Endothelial cell (in vitro differentiated cells): ENCODE results near the gene PPP1R3A. TPM values are rescaled to one million over a fixed set of nuclear protein-coding genes. Genes with fewer than 3 reads are reported as not detected.

Experiments used
- DNase-seq: peaks from one replicate; pipeline ENCODE4 v3.0.0; 2021; ENCODE audit warnings: low spot score
- H3K27ac Mint-ChIP-seq: one replicate; pipeline ENCODE4 v1.8.0; 2021; ENCODE audit warnings: mixed read lengths, inconsistent platforms; ENCODE audit not compliant: unreplicated experiment
- H3K27me3 Mint-ChIP-seq: one replicate; pipeline ENCODE4 v1.8.0; 2021; ENCODE audit warnings: mild to moderate bottlenecking, moderate library complexity, mixed read lengths, inconsistent platforms; ENCODE audit not compliant: unreplicated experiment
- H3K36me3 Mint-ChIP-seq: one replicate; pipeline ENCODE4 v1.8.0; 2021; ENCODE audit warnings: mild to moderate bottlenecking, low read depth, mixed read lengths, inconsistent platforms; ENCODE audit not compliant: unreplicated experiment
- H3K4me1 Mint-ChIP-seq: one replicate; pipeline ENCODE4 v1.8.0; 2021; ENCODE audit warnings: mild to moderate bottlenecking, mixed read lengths, inconsistent platforms; ENCODE audit not compliant: unreplicated experiment
- H3K4me3 Mint-ChIP-seq: one replicate; pipeline ENCODE4 v1.8.0; 2021; ENCODE audit warnings: mild to moderate bottlenecking, mixed read lengths, inconsistent platforms; ENCODE audit not compliant: unreplicated experiment
- H3K9me3 Mint-ChIP-seq: one replicate; pipeline ENCODE4 v1.8.0; 2021; ENCODE audit warnings: mixed read lengths, inconsistent platforms; ENCODE audit not compliant: unreplicated experiment
- CTCF ChIP-seq: fragments of 200-600 bp; sonication (generic); IDR thresholded peaks from one replicate; pipeline ENCODE4 v1.5.0; 2021; ENCODE audit warnings: antibody characterized with exemption; ENCODE audit not compliant: unreplicated experiment
- total RNA-seq: library from RNA; stranded (reverse); fragmentation: NEBNext Ultra II Directional; extraction: Animal tissue kit (Norgen Biotek cat#: 25700); gene quantifications from one replicate; pipeline ENCODE4 v1.2.1, GENCODE V29; 2021; ENCODE audit not compliant: unreplicated experiment

The PPP1R3A gene
- total RNA-seq, 1 donor from 2014 or later: not detected

DNA sequence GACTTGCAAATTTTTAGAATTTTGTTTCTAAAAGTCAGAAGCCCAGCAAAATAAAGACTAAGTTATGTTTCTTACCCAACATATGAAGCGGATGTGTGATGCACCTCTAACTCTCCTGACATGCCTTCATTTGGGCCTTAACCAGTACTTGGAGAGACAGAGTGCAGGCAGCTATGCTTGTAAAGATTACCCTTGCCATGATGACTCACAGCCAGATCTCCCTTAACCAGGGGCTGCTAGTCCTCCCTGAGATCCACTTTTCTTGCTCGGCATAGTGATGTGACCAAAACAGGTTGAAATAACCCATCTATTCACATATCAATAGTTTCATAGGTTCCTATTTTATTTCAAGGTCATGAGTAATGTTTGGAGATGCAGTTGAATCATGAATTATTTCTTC, 43.6 kb downstream of the PPP1R3A start:
- Mint-ChIP-seq H3K4me1 (peaks cover 4% of the 10 kb centered on the region), H3K4me3 (no peak overlapping the region), H3K9me3 (no peaks in the 10 kb centered on the region), H3K36me3 (no peaks in the 10 kb centered on the region), H3K27ac (no peak overlapping the region), H3K27me3 (no peaks in the 10 kb centered on the region)
- TF ChIP-seq CTCF: no peak
- no peak for DNase-seq

GRCh38 chr7:113873554-113874151, 45.2 kb downstream of the PPP1R3A start:
- no peak for TF ChIP-seq CTCF
- Mint-ChIP-seq H3K4me3 (no peak overlapping the region), H3K27ac (no peak overlapping the region), H3K36me3 (no peaks in the 10 kb centered on the region), H3K4me1 (peaks cover 4% of the 10 kb centered on the region), H3K9me3 (no peaks in the 10 kb centered on the region), H3K27me3 (no peaks in the 10 kb centered on the region)
- DNase-seq: no peak

GRCh38 chr7:113872981-113873380, 45.8 kb downstream of the PPP1R3A start:
- H3K27me3 Mint-ChIP-seq: no peaks in the 10 kb centered on the region
- no peak overlapping the region for H3K4me3 Mint-ChIP-seq
- H3K4me1 Mint-ChIP-seq: peaks cover 4% of the 10 kb centered on the region
- DNase-seq: no peak
- TF ChIP-seq CTCF: no peak
- H3K27ac Mint-ChIP-seq: no peak overlapping the region
- no peaks in the 10 kb centered on the region for H3K9me3 Mint-ChIP-seq
- no peaks in the 10 kb centered on the region for H3K36me3 Mint-ChIP-seq

GRCh38 chr7:113867325-113867724, 51.5 kb downstream of the PPP1R3A start:
- Mint-ChIP-seq H3K36me3 (no peaks in the 10 kb centered on the region), H3K27ac (no peak overlapping the region), H3K27me3 (no peaks in the 10 kb centered on the region), H3K9me3 (no peaks in the 10 kb centered on the region), H3K4me1 (peaks cover 4% of the 10 kb centered on the region), H3K4me3 (no peak overlapping the region)
- no peak for DNase-seq
- no peak for TF ChIP-seq CTCF

GRCh38 chr7:113856010-113856409, 62.8 kb downstream of the PPP1R3A start:
- peaks cover 3% of the 10 kb centered on the region for H3K4me1 Mint-ChIP-seq
- no peak for TF ChIP-seq CTCF
- no peaks in the 10 kb centered on the region for H3K36me3 Mint-ChIP-seq
- no peaks in the 10 kb centered on the region for H3K27me3 Mint-ChIP-seq
- no peak for DNase-seq
- H3K27ac Mint-ChIP-seq: no peak overlapping the region
- H3K9me3 Mint-ChIP-seq: peaks cover 4% of the 10 kb centered on the region
- H3K4me3 Mint-ChIP-seq: no peak overlapping the region
